22Rv1 (cell line): ENCODE results near the gene RO60.

Experiments used
- CTCF ChIP-seq: fragments of 450-650 bp; IDR thresholded peaks from 2 replicates; pipeline ENCODE4 v1.5.1; 2017; ENCODE audit warnings: mild to moderate bottlenecking
- ZFX ChIP-seq: fragments of 450-650 bp; IDR thresholded peaks from 2 replicates; pipeline ENCODE4 v1.6.1; 2017; ENCODE audit warnings: antibody characterized with exemption, borderline replicate concordance

GRCh38 chr1:193104907-193105820 lies 45.8 kb downstream of the RO60 start, which contains the start of gene GLRX2:
- TF ChIP-seq ZFX (no peak), CTCF (peak; percentile 49)
